Ishikawa (cell line): ENCODE results near the gene DLGAP3.

Experiments used
- CEBPB ChIP-seq: IDR thresholded peaks from 2 replicates; pipeline ENCODE4 v1.6.1; 2012
- CREB1 ChIP-seq: IDR thresholded peaks from 2 replicates; pipeline ENCODE4 v1.6.1; 2012; ENCODE audit warnings: low read depth
- EGR1 ChIP-seq: IDR thresholded peaks from 2 replicates; pipeline ENCODE4 v1.6.1; 2012
- EP300 ChIP-seq: IDR thresholded peaks from 2 replicates; pipeline ENCODE4 v1.6.1; 2012; ENCODE audit warnings: borderline replicate concordance
- FOXM1 ChIP-seq: IDR thresholded peaks from 2 replicates; pipeline ENCODE4 v1.6.1; 2012; ENCODE audit warnings: low read depth, borderline replicate concordance
- NFIC ChIP-seq: IDR thresholded peaks from 2 replicates; pipeline ENCODE4 v1.6.1; 2012
- RAD21 ChIP-seq: IDR thresholded peaks from 2 replicates; pipeline ENCODE4 v1.6.1; 2012; ENCODE audit warnings: low read depth
- TAF1 ChIP-seq: IDR thresholded peaks from 2 replicates; pipeline ENCODE4 v1.6.1; 2012; ENCODE audit warnings: low read depth, mild to moderate bottlenecking
- TCF12 ChIP-seq: IDR thresholded peaks from 2 replicates; pipeline ENCODE4 v1.6.1; 2012; ENCODE audit warnings: low read depth
- TEAD4 ChIP-seq: IDR thresholded peaks from 2 replicates; pipeline ENCODE4 v1.6.1; 2012
- YY1 ChIP-seq: IDR thresholded peaks from 2 replicates; pipeline ENCODE4 v1.6.1; 2012; ENCODE audit warnings: low read depth
- ZBTB7A ChIP-seq: IDR thresholded peaks from 2 replicates; pipeline ENCODE4 v1.6.1; 2012; ENCODE audit warnings: low read depth
- TF ChIP-seq, protein P1 (sequence below): IDR thresholded peaks from 2 replicates; pipeline ENCODE4 v1.6.1; 2012
- TF ChIP-seq, protein P2 (sequence below): IDR thresholded peaks from 2 replicates; pipeline ENCODE4 v1.6.1; 2012
- TF ChIP-seq, protein P3 (sequence below): IDR thresholded peaks from 2 replicates; pipeline ENCODE4 v1.6.1; 2012; ENCODE audit warnings: low read depth, mild to moderate bottlenecking

The DLGAP3 gene

DNA sequence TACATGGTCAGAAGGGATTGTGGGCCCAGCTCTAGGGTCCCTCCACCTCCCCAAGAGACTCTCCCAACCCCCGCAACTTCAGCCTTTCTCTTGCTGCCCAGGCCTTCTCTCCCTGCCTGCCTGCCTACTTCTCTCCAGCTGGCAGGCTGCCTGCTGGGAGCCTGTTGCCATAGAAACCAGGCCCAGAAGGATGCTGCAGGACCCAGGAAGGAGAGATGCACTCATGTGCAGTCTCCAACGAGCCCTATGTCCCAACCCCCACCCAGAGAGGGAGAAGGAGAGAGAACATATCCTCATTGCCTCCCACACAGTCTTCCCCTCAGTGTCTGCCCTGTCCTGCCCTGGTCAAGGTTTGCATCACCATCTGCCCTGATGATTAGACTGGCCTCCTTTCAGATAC lies 59.1 kb downstream of the DLGAP3 start:
- TF ChIP-seq ZBTB7A, result no peak
- no peak for TF ChIP-seq FOXM1
- no peak for TF ChIP-seq TCF12
- no peak for TF ChIP-seq EGR1
- no peak for TF ChIP-seq TEAD4
- TF ChIP-seq, protein P1, sequence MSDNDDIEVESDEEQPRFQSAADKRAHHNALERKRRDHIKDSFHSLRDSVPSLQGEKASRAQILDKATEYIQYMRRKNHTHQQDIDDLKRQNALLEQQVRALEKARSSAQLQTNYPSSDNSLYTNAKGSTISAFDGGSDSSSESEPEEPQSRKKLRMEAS, result no peak
- TF ChIP-seq NFIC, result no peak
- no peak for TF ChIP-seq TAF1
- TF ChIP-seq, protein P2, sequence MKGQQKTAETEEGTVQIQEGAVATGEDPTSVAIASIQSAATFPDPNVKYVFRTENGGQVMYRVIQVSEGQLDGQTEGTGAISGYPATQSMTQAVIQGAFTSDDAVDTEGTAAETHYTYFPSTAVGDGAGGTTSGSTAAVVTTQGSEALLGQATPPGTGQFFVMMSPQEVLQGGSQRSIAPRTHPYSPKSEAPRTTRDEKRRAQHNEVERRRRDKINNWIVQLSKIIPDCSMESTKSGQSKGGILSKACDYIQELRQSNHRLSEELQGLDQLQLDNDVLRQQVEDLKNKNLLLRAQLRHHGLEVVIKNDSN, result no peak
- TF ChIP-seq CREB1, result no peak
- TF ChIP-seq, protein P3, sequence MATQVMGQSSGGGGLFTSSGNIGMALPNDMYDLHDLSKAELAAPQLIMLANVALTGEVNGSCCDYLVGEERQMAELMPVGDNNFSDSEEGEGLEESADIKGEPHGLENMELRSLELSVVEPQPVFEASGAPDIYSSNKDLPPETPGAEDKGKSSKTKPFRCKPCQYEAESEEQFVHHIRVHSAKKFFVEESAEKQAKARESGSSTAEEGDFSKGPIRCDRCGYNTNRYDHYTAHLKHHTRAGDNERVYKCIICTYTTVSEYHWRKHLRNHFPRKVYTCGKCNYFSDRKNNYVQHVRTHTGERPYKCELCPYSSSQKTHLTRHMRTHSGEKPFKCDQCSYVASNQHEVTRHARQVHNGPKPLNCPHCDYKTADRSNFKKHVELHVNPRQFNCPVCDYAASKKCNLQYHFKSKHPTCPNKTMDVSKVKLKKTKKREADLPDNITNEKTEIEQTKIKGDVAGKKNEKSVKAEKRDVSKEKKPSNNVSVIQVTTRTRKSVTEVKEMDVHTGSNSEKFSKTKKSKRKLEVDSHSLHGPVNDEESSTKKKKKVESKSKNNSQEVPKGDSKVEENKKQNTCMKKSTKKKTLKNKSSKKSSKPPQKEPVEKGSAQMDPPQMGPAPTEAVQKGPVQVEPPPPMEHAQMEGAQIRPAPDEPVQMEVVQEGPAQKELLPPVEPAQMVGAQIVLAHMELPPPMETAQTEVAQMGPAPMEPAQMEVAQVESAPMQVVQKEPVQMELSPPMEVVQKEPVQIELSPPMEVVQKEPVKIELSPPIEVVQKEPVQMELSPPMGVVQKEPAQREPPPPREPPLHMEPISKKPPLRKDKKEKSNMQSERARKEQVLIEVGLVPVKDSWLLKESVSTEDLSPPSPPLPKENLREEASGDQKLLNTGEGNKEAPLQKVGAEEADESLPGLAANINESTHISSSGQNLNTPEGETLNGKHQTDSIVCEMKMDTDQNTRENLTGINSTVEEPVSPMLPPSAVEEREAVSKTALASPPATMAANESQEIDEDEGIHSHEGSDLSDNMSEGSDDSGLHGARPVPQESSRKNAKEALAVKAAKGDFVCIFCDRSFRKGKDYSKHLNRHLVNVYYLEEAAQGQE, result no peak
- TF ChIP-seq RAD21, result no peak
- TF ChIP-seq YY1, result no peak
- TF ChIP-seq EP300, result no peak
- TF ChIP-seq CEBPB, result no peak

DNA sequence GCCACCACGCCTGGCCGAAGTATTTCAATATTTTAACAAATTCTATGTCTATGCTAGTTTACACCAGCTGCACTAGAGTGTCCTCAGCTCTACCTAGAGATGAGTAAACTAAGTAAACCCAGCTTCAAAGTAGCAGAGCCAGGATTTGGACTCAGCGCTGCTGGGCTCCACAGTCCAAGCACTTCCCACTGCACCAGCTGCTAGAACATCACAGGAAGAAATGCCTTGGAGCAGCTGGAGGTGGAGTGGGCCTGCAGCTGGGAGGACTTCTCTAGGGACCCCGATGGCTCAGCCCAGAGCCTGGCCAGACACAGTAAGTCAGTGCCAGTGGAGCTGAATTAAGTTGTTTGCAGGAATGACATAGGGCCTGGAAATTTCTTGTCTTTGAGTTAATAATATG lies 59.7 kb downstream of the DLGAP3 start:
- no peak for TF ChIP-seq ZBTB7A
- TF ChIP-seq, protein P3, result no peak
- TF ChIP-seq, protein P1, result no peak
- TF ChIP-seq TEAD4, result no peak
- no peak for TF ChIP-seq RAD21
- TF ChIP-seq NFIC, result no peak
- TF ChIP-seq FOXM1, result no peak
- no peak for TF ChIP-seq TCF12
- no peak for TF ChIP-seq CEBPB
- no peak for TF ChIP-seq EP300
- no peak for TF ChIP-seq TAF1
- TF ChIP-seq, protein P2, result no peak
- no peak for TF ChIP-seq CREB1

DNA sequence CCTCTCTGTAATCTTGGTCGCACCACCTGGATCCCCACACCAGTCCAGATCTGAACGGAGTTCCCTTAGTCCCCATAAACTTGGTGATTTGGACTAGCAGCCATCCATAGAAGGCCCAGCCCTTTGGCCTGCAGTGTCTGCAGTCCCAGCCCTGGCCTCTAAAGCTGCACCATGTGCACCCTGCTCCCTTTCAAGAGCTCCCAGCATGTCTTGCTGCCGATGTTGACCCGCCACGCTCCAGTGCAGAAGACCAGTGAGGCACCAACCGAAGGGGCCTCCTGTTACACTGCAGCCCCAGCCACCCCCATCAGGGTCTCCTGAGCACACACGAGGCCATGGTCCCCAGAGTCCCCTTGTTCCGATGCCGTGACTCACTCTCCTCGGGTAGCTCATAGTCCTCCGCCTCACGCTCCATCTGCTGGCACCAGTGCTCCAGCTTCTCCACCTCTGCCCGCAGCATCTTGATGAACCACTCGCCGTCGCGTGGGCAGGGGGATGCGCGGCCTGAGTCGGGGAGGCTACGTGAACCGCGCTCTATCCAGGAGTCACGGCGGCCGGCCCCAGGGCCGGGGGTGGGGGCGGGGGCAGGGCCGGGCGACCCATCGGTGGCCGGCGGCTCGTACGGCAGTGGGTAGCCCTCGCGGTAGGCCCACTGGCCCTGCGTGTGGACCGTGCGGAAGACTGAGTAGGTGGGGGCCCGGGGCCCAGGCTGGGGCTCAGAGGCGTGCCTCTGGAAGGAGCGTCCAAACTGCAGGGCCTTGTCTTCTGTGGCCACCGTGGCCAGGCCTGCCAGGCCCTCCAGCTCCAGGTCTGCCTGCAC lies 61.0 kb downstream of the DLGAP3 start:
- TF ChIP-seq NFIC (no peak), EP300 (no peak), ZBTB7A (no peak)
- TF ChIP-seq, protein P1, result no peak

DNA sequence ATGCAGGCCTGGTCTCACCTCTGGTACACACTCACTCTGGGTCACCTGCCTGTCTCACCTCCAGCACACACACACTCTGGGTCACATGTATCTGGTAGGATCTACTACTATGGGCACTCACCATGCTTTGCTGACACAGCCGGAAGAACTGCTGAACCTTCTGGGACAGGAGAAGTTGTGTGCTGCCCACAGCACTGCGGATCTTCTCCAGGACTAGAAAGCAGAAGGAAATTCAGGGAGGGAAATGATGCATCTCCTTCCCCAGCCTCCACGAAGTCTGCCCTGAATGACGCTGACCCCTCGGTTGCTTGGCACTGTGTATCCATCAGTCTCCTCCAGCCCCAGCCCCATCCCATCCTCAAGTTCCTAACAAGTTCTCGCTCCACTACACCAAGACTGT lies 62.0 kb downstream of the DLGAP3 start:
- TF ChIP-seq EP300 (no peak), CEBPB (no peak), NFIC (no peak), TCF12 (no peak), TEAD4 (no peak), CREB1 (no peak), RAD21 (no peak), YY1 (no peak)
- TF ChIP-seq, protein P2, result no peak
- TF ChIP-seq, protein P1, result no peak
- TF ChIP-seq, protein P3, result no peak
